A172 (cell line): Measurements from ENCODE around the gene RSPH10B2. TPM values are rescaled to one million over a fixed set of nuclear protein-coding genes. Genes with fewer than 3 reads are reported as not detected.
"Not testable (repeated sequence)": the region's sequence is repeated elsewhere in the genome, so short reads cannot be mapped to it uniquely, and the experiment has no call there.

Source experiments
- DNase-seq: peaks from one replicate; pipeline ENCODE4 v3.0.0-alpha.2; 2015; ENCODE audit warnings: low spot score
- total RNA-seq: library from RNA; depleted of rRNA; stranded (reverse); fragments of >200 nt; shearing (Covaris generic); gene quantifications from 2 replicates; pipeline ENCODE4 v1.2.3, GENCODE V29; 2014; rRNA removed

RSPH10B2 gene
- total RNA-seq, 1 experiment from 2014 or later: not detected

- not testable (repeated sequence) for DNase-seq
Measured at GRCh38 chr7:6842278-6842921, 88.5 kb downstream of the RSPH10B2 start.

DNA sequence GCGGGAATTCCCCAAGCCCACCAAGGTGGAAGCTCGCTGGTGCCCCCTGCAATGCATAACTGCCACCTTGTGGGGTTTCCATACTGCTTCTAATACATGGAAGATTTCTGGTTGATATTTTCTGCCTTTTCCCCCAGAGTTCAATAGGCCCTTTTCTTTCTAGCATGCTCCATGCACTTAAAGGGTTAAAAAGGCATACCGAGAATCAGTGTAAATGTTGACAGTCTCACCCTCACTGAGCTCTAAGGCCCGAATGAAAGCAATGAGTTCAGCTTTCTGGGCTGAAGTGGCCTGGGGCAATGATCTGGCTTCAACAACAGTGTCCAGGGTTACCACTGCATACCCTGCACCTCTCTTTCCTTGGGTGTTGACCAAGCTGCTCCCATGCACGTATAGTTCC, 89.2 kb downstream of the RSPH10B2 start:
- not testable (repeated sequence) for DNase-seq

DNA sequence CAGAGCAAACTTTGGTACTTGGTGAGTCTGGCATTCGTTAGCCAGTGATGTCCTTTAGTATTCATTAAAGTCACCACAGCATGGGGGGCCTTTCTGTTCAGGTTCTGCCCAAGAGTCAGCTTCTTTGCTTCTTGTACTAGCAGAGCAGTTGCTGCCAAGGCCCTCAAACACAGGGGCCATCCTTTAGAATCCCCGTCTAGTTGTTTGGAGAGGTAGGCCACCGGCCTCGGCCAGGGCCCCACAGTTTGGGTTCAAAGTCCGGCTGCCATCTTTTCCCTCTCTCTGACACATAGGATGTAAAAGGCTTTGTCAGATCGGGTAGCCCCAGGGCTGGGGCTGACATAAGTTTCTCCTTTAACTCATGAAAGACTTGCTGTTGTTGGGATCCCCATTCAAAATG, 89.8 kb downstream of the RSPH10B2 start:
- not testable (repeated sequence) for DNase-seq

DNA sequence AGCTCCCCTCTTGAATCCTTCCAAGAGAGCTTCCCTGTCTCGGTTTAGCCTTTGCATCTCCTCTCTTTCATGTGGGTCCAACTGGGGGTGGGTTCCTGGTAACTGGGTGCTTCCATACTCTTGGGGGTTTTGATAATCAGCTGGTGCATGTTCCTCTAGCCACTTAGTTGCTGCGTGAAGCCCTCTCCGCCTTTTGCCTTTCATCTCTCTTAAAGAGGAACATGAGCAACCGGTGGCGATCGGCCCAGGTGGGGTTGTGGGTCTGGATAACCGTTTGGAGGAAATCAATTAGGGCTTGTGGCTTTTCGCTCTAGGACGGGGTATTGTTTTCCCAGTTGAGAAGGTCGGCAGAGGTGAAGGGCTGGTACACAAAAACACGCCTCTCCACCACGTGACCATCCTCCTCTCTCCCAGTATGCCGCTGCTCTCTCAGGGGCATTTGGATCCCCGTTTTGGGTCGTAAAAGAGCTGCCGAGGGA, 92.1 kb downstream of the RSPH10B2 start:
- DNase-seq: not testable (repeated sequence)

DNA sequence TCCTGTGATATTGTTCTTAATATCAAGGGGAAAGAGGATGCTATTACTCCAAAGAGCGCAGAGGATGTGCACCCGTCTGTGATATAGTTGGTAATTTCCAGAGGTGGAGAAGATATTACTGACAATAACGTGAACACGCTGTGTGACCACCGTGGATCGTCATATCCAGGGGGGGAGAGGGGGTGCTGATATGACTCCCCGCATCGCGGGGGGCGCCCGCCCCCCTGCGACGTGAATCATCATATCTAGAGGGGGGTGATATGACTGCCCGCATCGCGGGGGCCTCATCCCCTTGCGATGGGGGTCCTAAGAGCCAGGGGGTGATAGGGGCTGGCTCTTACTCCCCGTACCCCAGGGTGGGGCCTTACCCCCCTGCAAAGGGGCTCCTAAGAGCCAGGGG, 93.8 kb downstream of the RSPH10B2 start:
- not testable (repeated sequence) for DNase-seq

Other genes starting within 250 kb of the RSPH10B2 start
- gene GRID2IP, start 202.6 kb upstream of the RSPH10B2 start, total RNA-seq: 0.03 and 0.22 TPM in 2 replicates
- gene ZDHHC4, start 176.6 kb upstream of the RSPH10B2 start, total RNA-seq: 66.0 and 69.1 TPM in 2 replicates
- gene INTS15, start 164.1 kb upstream of the RSPH10B2 start, total RNA-seq: 28.3 and 30.0 TPM in 2 replicates
- gene ZNF853, start 138.5 kb upstream of the RSPH10B2 start, total RNA-seq: 4.3 and 5.4 TPM in 2 replicates
- gene ZNF316, start 116.8 kb upstream of the RSPH10B2 start, total RNA-seq: 7.7 and 20.4 TPM in 2 replicates
- 22.4 and 26.7 TPM in 2 replicates for gene ZNF12, start 47.2 kb upstream of the RSPH10B2 start, total RNA-seq
- gene CCZ1B, start 72.2 kb downstream of the RSPH10B2 start, total RNA-seq: 34.5 and 37.3 TPM in 2 replicates